IgD-negative memory B cell (primary cell): ENCODE measurements around the gene CPSF3. TPM values are rescaled to one million over a fixed set of nuclear protein-coding genes. Genes with fewer than 3 reads are reported as not detected.
A peak's percentile ranks its signal among the peaks of the same experiment; 100 is the strongest.

Experiments
- H3K27ac Mint-ChIP-seq, 3 donors: one replicate each; pipeline ENCODE4 v1.8.0; 2020 to 2022; ENCODE audit warnings: mild to moderate bottlenecking in 3 of 3, mixed read lengths in 3 of 3, moderate library complexity in 1 of 3
- H3K27me3 Mint-ChIP-seq: one replicate; pipeline ENCODE4 v1.8.0; 2021; ENCODE audit warnings: mixed read lengths
- H3K36me3 Mint-ChIP-seq: one replicate; pipeline ENCODE4 v1.8.0; 2020; ENCODE audit warnings: mild to moderate bottlenecking, mixed read lengths
- H3K4me1 Mint-ChIP-seq, 3 donors: one replicate each; pipeline ENCODE4 v1.8.0; 2020 to 2022; ENCODE audit warnings: mixed read lengths in 3 of 3, mild to moderate bottlenecking in 1 of 3
- H3K4me3 Mint-ChIP-seq, 4 donors: one replicate each; pipeline ENCODE4 v1.8.0; 2020 to 2022; ENCODE audit warnings: mild to moderate bottlenecking in 4 of 4, mixed read lengths in 4 of 4, moderate library complexity in 3 of 4
- H3K9me3 Mint-ChIP-seq, 3 donors: one replicate each; pipeline ENCODE4 v1.8.0; 2020 to 2021; ENCODE audit warnings: mixed read lengths in 3 of 3, mild to moderate bottlenecking in 1 of 3
- polyA plus RNA-seq: library from polyadenylated mRNA; unstranded; fragments of 300-500 nt; fragmentation: Illumina TruSeq; gene quantifications from one replicate; pipeline ENCODE4 v1.2.3, GENCODE V29; 2021

CPSF3 gene
- 21.9 TPM for polyA plus RNA-seq

- Mint-ChIP-seq H3K27ac (peak within 1 kb of the TSS in 2 of 3 donors; percentile 94 to 96), H3K4me1 (peaks cover 10 to 23% (median 15%) of the 10 kb centered on the region in 3 donors), H3K36me3 (peaks cover 2% of the 10 kb centered on the region), H3K4me3 (peak within 1 kb of the TSS in 2 of 4 donors; percentile 95 to 96), H3K27me3 (no peaks in the 10 kb centered on the region), H3K9me3 (no peaks in the 10 kb centered on the region)
Observed at GRCh38 chr2:9423100-9423921, at the start of gene CPSF3, which contains the start of gene ITGB1BP1. TSS of gene CPSF3 (plus strand) at chr2:9423654. CDS start at chr2:9423774, 120 bp downstream. TSS of gene ITGB1BP1 (minus strand) at chr2:9423528. CDS start at chr2:9418697, 4,831 bp downstream.

GRCh38 chr2:9374071-9374730, 49.3 kb upstream of the CPSF3 start:
- no peak overlapping the region for H3K27ac Mint-ChIP-seq
- H3K4me1 Mint-ChIP-seq = peaks cover 6 to 21% (median 6%) of the 10 kb centered on the region in 3 donors
- peaks cover 2% of the 10 kb centered on the region for H3K36me3 Mint-ChIP-seq
- no peaks in the 10 kb centered on the region for H3K9me3 Mint-ChIP-seq
- H3K27me3 Mint-ChIP-seq = peaks cover 29% of the 10 kb centered on the region
- peak overlapping the region in 1 of 4 donors; percentile 32 for H3K4me3 Mint-ChIP-seq

- no peaks in the 10 kb centered on the region for H3K9me3 Mint-ChIP-seq
- peaks cover 16% of the 10 kb centered on the region for H3K27me3 Mint-ChIP-seq
- peaks cover 6 to 21% (median 6%) of the 10 kb centered on the region in 3 donors for H3K4me1 Mint-ChIP-seq
- H3K36me3 Mint-ChIP-seq = no peaks in the 10 kb centered on the region
- no peak overlapping the region for H3K4me3 Mint-ChIP-seq
- H3K27ac Mint-ChIP-seq = peak overlapping the region in 1 of 3 donors; percentile 43
Observed at GRCh38 chr2:9375857-9376428, 47.5 kb upstream of the CPSF3 start.

- peaks cover 1 to 13% (median 6%) of the 10 kb centered on the region in 3 donors for H3K4me1 Mint-ChIP-seq
- no peaks in the 10 kb centered on the region for H3K9me3 Mint-ChIP-seq
- H3K36me3 Mint-ChIP-seq = no peaks in the 10 kb centered on the region
- H3K27ac Mint-ChIP-seq = no peak overlapping the region
- no peak overlapping the region for H3K4me3 Mint-ChIP-seq
- H3K27me3 Mint-ChIP-seq = peaks cover 8% of the 10 kb centered on the region
Observed at GRCh38 chr2:9377461-9378097, 45.9 kb upstream of the CPSF3 start.

- peaks cover 6% of the 10 kb centered on the region for H3K27me3 Mint-ChIP-seq
- H3K4me3 Mint-ChIP-seq = no peak overlapping the region
- H3K9me3 Mint-ChIP-seq = no peaks in the 10 kb centered on the region
- H3K27ac Mint-ChIP-seq = peak overlapping the region in 1 of 3 donors; percentile 28
- H3K4me1 Mint-ChIP-seq = peaks cover 0 to 4% (median 4%) of the 10 kb centered on the region in 3 donors
- no peaks in the 10 kb centered on the region for H3K36me3 Mint-ChIP-seq
Observed at GRCh38 chr2:9378433-9379390, 44.7 kb upstream of the CPSF3 start.

- Mint-ChIP-seq H3K9me3 (no peaks in the 10 kb centered on the region), H3K27me3 (peaks cover 6% of the 10 kb centered on the region), H3K4me1 (peaks cover 0 to 4% (median 0%) of the 10 kb centered on the region in 3 donors), H3K36me3 (no peaks in the 10 kb centered on the region), H3K27ac (peak overlapping the region in 1 of 3 donors; percentile 28), H3K4me3 (no peak overlapping the region)
Observed at GRCh38 chr2:9379391-9379755, 44.1 kb upstream of the CPSF3 start.

- Mint-ChIP-seq H3K36me3 (no peaks in the 10 kb centered on the region), H3K9me3 (no peaks in the 10 kb centered on the region), H3K4me1 (peaks cover 0 to 4% (median 0%) of the 10 kb centered on the region in 3 donors), H3K4me3 (no peak overlapping the region), H3K27ac (peak overlapping the region in 2 of 3 donors; percentile 43 to 67), H3K27me3 (peaks cover 5% of the 10 kb centered on the region)
Observed at GRCh38 chr2:9380702-9381628, 42.5 kb upstream of the CPSF3 start.

- H3K4me3 Mint-ChIP-seq = no peak overlapping the region
- peaks cover 1% of the 10 kb centered on the region for H3K36me3 Mint-ChIP-seq
Observed at GRCh38 chr2:9382604-9383235, 40.7 kb upstream of the CPSF3 start.

GRCh38 chr2:9384521-9384920, 38.9 kb upstream of the CPSF3 start:
- H3K27me3 Mint-ChIP-seq = no peaks in the 10 kb centered on the region
- H3K4me1 Mint-ChIP-seq = no peaks in the 10 kb centered on the region
- H3K36me3 Mint-ChIP-seq = peaks cover 1% of the 10 kb centered on the region
- H3K9me3 Mint-ChIP-seq = no peaks in the 10 kb centered on the region
- H3K4me3 Mint-ChIP-seq = no peak overlapping the region
- H3K27ac Mint-ChIP-seq = no peak overlapping the region

More at GRCh38 chr2:9382604-9383235, 40.7 kb upstream of the CPSF3 start:
- Mint-ChIP-seq H3K27ac (no peak overlapping the region), H3K9me3 (no peaks in the 10 kb centered on the region), H3K4me1 (no peaks in the 10 kb centered on the region), H3K27me3 (no peaks in the 10 kb centered on the region)

GRCh38 chr2:9385841-9386240, 37.6 kb upstream of the CPSF3 start:
- no peak overlapping the region for H3K4me3 Mint-ChIP-seq
- H3K9me3 Mint-ChIP-seq = no peaks in the 10 kb centered on the region
- H3K27ac Mint-ChIP-seq = no peak overlapping the region

GRCh38 chr2:9388199-9388681, 35.2 kb upstream of the CPSF3 start:
- Mint-ChIP-seq H3K4me3 (peak overlapping the region in 1 of 4 donors; percentile 34), H3K9me3 (peaks cover 0 to 1% (median 0%) of the 10 kb centered on the region in 3 donors), H3K36me3 (peaks cover 1% of the 10 kb centered on the region), H3K4me1 (no peaks in the 10 kb centered on the region), H3K27ac (no peak overlapping the region), H3K27me3 (no peaks in the 10 kb centered on the region)

More at GRCh38 chr2:9385841-9386240, 37.6 kb upstream of the CPSF3 start:
- no peaks in the 10 kb centered on the region for H3K27me3 Mint-ChIP-seq
- peaks cover 1% of the 10 kb centered on the region for H3K36me3 Mint-ChIP-seq
- H3K4me1 Mint-ChIP-seq = no peaks in the 10 kb centered on the region

GRCh38 chr2:9388950-9389911, 34.2 kb upstream of the CPSF3 start:
- Mint-ChIP-seq H3K9me3 (peaks cover 0 to 1% (median 0%) of the 10 kb centered on the region in 3 donors), H3K27me3 (no peaks in the 10 kb centered on the region), H3K27ac (no peak overlapping the region), H3K4me1 (no peaks in the 10 kb centered on the region), H3K4me3 (no peak overlapping the region), H3K36me3 (peaks cover 1% of the 10 kb centered on the region)
